Measurements from ENCODE around the gene KCNIP1.

DNA sequence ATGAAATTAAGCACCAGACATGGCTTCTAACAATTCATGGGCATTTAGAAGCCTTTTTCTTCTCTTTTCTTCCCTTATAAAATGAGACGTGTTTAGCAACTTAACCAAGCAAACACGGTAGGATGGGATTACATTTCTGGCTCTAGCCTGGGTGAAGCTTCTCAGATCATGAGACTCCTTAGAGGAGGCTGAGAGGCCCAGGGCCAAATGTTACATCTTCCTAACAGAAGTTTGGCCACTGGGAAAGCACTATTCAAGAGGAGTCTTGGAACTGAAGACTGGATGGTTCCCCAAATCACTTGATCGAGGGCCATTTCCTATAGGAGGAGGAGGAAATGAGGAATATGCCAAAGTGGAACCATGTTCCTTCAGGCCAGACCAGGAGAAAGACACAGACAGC, 281.6 kb downstream of the KCNIP1 start:
- no peak for TF ChIP-seq CTCF (IDR thresholded peaks at IDR 0.05; ENCODE audit: poor library complexity, severe bottlenecking)
- TF ChIP-seq, protein P1, sequence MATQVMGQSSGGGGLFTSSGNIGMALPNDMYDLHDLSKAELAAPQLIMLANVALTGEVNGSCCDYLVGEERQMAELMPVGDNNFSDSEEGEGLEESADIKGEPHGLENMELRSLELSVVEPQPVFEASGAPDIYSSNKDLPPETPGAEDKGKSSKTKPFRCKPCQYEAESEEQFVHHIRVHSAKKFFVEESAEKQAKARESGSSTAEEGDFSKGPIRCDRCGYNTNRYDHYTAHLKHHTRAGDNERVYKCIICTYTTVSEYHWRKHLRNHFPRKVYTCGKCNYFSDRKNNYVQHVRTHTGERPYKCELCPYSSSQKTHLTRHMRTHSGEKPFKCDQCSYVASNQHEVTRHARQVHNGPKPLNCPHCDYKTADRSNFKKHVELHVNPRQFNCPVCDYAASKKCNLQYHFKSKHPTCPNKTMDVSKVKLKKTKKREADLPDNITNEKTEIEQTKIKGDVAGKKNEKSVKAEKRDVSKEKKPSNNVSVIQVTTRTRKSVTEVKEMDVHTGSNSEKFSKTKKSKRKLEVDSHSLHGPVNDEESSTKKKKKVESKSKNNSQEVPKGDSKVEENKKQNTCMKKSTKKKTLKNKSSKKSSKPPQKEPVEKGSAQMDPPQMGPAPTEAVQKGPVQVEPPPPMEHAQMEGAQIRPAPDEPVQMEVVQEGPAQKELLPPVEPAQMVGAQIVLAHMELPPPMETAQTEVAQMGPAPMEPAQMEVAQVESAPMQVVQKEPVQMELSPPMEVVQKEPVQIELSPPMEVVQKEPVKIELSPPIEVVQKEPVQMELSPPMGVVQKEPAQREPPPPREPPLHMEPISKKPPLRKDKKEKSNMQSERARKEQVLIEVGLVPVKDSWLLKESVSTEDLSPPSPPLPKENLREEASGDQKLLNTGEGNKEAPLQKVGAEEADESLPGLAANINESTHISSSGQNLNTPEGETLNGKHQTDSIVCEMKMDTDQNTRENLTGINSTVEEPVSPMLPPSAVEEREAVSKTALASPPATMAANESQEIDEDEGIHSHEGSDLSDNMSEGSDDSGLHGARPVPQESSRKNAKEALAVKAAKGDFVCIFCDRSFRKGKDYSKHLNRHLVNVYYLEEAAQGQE (IDR thresholded peaks at IDR 0.05; ENCODE audit: borderline replicate concordance) = no peak
- no peak for TF ChIP-seq EZH2 (IDR thresholded peaks at IDR 0.05; ENCODE audit: borderline replicate concordance, insufficient read depth, low read length, poor library complexity, severe bottlenecking)
- no peak for TF ChIP-seq EP300 (conservative IDR thresholded peaks at IDR 0.05; ENCODE audit: poor library complexity, severe bottlenecking)
- no peak for TF ChIP-seq SMC3 (conservative IDR thresholded peaks at IDR 0.05; ENCODE audit: poor library complexity)
- no peak for TF ChIP-seq TAF1 (IDR thresholded peaks at IDR 0.05; ENCODE audit: low read depth)
- no peak for TF ChIP-seq POLR2AphosphoS5 (IDR thresholded peaks at IDR 0.05)
- no peak for TF ChIP-seq RAD21 (conservative IDR thresholded peaks at IDR 0.05)
- no peak for TF ChIP-seq MXI1 (conservative IDR thresholded peaks at IDR 0.05; ENCODE audit: poor library complexity, severe bottlenecking)
